Measurements from ENCODE around the gene TPST2.

DNA sequence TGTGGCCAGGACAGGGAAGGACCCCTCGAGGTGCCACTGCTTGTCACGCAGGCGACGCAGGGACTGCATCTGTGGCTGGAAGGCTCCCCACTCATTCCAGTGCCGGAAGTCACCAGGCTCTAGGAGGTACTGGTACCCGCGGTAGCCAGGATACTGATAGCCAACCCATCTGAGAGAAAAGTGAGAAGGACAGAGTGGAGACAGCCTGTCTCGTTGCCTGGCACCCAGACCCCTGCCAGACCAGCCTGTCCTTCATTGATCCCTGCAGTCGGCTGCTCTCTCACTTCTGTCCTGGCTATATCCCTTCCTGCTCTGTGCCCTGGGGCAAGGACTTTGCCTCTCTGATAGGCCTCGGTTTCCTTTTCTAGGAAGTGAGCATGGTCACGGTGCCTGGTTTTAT, 9.6 kb upstream of the TPST2 start:
- TF ChIP-seq, protein P1, sequence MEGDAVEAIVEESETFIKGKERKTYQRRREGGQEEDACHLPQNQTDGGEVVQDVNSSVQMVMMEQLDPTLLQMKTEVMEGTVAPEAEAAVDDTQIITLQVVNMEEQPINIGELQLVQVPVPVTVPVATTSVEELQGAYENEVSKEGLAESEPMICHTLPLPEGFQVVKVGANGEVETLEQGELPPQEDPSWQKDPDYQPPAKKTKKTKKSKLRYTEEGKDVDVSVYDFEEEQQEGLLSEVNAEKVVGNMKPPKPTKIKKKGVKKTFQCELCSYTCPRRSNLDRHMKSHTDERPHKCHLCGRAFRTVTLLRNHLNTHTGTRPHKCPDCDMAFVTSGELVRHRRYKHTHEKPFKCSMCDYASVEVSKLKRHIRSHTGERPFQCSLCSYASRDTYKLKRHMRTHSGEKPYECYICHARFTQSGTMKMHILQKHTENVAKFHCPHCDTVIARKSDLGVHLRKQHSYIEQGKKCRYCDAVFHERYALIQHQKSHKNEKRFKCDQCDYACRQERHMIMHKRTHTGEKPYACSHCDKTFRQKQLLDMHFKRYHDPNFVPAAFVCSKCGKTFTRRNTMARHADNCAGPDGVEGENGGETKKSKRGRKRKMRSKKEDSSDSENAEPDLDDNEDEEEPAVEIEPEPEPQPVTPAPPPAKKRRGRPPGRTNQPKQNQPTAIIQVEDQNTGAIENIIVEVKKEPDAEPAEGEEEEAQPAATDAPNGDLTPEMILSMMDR (IDR thresholded peaks at IDR 0.05): no peak
- TF ChIP-seq MYC (IDR thresholded peaks at IDR 0.05; ENCODE audit: borderline replicate concordance, low read length): no peak
- TF ChIP-seq, protein P2, sequence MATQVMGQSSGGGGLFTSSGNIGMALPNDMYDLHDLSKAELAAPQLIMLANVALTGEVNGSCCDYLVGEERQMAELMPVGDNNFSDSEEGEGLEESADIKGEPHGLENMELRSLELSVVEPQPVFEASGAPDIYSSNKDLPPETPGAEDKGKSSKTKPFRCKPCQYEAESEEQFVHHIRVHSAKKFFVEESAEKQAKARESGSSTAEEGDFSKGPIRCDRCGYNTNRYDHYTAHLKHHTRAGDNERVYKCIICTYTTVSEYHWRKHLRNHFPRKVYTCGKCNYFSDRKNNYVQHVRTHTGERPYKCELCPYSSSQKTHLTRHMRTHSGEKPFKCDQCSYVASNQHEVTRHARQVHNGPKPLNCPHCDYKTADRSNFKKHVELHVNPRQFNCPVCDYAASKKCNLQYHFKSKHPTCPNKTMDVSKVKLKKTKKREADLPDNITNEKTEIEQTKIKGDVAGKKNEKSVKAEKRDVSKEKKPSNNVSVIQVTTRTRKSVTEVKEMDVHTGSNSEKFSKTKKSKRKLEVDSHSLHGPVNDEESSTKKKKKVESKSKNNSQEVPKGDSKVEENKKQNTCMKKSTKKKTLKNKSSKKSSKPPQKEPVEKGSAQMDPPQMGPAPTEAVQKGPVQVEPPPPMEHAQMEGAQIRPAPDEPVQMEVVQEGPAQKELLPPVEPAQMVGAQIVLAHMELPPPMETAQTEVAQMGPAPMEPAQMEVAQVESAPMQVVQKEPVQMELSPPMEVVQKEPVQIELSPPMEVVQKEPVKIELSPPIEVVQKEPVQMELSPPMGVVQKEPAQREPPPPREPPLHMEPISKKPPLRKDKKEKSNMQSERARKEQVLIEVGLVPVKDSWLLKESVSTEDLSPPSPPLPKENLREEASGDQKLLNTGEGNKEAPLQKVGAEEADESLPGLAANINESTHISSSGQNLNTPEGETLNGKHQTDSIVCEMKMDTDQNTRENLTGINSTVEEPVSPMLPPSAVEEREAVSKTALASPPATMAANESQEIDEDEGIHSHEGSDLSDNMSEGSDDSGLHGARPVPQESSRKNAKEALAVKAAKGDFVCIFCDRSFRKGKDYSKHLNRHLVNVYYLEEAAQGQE (IDR thresholded peaks at IDR 0.05): no peak
- no peak for TF ChIP-seq JUN (IDR thresholded peaks at IDR 0.05)
- TF ChIP-seq, protein P3, sequence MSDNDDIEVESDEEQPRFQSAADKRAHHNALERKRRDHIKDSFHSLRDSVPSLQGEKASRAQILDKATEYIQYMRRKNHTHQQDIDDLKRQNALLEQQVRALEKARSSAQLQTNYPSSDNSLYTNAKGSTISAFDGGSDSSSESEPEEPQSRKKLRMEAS (IDR thresholded peaks at IDR 0.05): no peak
- TF ChIP-seq BHLHE40 (IDR thresholded peaks at IDR 0.05; ENCODE audit: low read depth, low read length): no peak
- no peak for TF ChIP-seq ZFP36 (IDR thresholded peaks at IDR 0.05; ENCODE audit: borderline replicate concordance, partially characterized antibody)
- TF ChIP-seq RFX5 (IDR thresholded peaks at IDR 0.05): no peak
- TF ChIP-seq MAZ (IDR thresholded peaks at IDR 0.05; ENCODE audit: borderline replicate concordance, low read depth, low read length): no peak
